SW 1271 (cell line): ENCODE data around the gene TUSC2.
A peak's percentile ranks its signal among the peaks of the same experiment; 100 is the strongest.

Experiments used
- DNase-seq, 2 experiments: peaks; one replicate each; lab custom pipeline; 2025; lab: John Stamatoyannopoulos, UW

Gene TUSC2

GRCh38 chr3:50327943-50328691 is at the start of gene TUSC2:
Gene TUSC2, minus strand, starts transcription at chr3:50328223. Its CDS starts 124 bp downstream, at chr3:50328099.
- peak; percentile 74 to 89 for DNase-seq

GRCh38 chr3:50375258-50375931 is 47.4 kb upstream of the TUSC2 start:
- no peak for DNase-seq

- no peak for DNase-seq
These were observed 46.6 kb upstream of the TUSC2 start for GRCh38 chr3:50374363-50375257.

GRCh38 chr3:50373146-50374051 is 45.4 kb upstream of the TUSC2 start:
- DNase-seq, result no peak

- DNase-seq, result no peak
These were observed 44.3 kb upstream of the TUSC2 start for GRCh38 chr3:50372349-50372748.

GRCh38 chr3:50371133-50371685 is 43.2 kb upstream of the TUSC2 start:
- no peak for DNase-seq

- DNase-seq, result no peak
These were observed 42.6 kb upstream of the TUSC2 start for GRCh38 chr3:50370594-50370993.

GRCh38 chr3:50369012-50369670 is 41.1 kb upstream of the TUSC2 start:
- no peak for DNase-seq

GRCh38 chr3:50365842-50366220 is 37.8 kb upstream of the TUSC2 start:
- no peak for DNase-seq

GRCh38 chr3:50365080-50365841 is 37.2 kb upstream of the TUSC2 start:
- no peak for DNase-seq

- DNase-seq, result no peak
These were observed 36.6 kb upstream of the TUSC2 start for GRCh38 chr3:50364573-50365079.

GRCh38 chr3:50359760-50360110 is 31.7 kb upstream of the TUSC2 start:
- DNase-seq, result no peak

- DNase-seq, result peak; percentile 89 to 92
These were observed 31.1 kb upstream of the TUSC2 start, which contains the start of gene TMEM115 for GRCh38 chr3:50358911-50359759. Gene TMEM115, minus strand, starts transcription at chr3:50359521. Its CDS starts 458 bp downstream, at chr3:50359063.

GRCh38 chr3:50358355-50358910 is 30.4 kb upstream of the TUSC2 start:
- no peak for DNase-seq

- DNase-seq, result no peak
These were observed 29.5 kb upstream of the TUSC2 start for GRCh38 chr3:50357481-50357880.

GRCh38 chr3:50356553-50356952 is 28.5 kb upstream of the TUSC2 start:
- no peak for DNase-seq

GRCh38 chr3:50355829-50356552 is 28.0 kb upstream of the TUSC2 start:
- DNase-seq, result no peak

GRCh38 chr3:50354850-50355249 is 26.8 kb upstream of the TUSC2 start:
- no peak for DNase-seq
